ENCODE results near the gene PDF. TPM values are rescaled to one million over a fixed set of nuclear protein-coding genes. Genes with fewer than 3 reads are reported as not detected.

Gene PDF
- total and polyA plus RNA-seq, 2 of the 13 experiments (the other 11 are each of a cell fraction or from before 2014, with no cell fraction given) = 12.4 to 48.8 TPM

DNA sequence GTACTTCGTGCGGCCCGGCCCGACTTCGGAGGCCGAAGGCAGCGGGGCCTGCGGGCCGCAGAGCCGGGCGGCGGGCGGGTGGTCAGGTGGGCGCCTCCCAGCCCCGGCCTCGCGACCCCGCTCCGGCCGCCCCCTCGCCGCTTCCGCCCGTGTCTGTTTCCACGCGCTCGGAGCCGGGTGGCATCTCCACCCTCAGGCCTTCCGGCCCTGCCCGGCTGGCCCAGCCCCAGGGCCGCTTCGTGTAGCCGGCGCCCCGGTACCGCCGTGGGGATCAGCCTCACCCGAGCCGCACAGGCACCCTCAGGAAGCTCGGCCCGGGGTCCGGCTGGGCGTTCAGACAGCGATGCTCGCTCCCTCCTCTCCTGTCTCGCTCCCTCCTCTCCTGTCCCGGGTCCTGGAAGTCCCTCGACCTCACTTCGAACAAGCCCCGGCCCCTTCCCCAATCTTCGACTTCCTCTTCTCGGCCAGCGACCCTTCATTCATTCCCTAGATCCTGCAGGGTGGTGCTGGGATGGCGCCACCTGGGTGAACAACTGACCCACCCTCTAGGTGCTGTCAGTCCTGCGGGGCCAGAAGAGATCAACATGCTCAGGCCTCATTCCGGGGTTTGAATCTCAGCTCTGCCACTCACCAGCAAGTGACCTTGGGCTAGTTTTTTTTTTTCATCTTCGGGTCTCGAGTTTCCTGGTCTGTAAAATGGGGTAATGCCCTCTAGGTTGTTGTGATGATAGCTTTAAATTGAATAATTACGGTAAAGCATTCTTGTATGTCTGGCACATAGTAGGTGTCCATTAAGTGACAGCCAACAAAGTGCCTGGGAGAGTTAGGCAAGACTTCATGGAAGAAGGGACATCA, 18.6 kb downstream of the PDF start (continued):
- TF ChIP-seq, protein P1, sequence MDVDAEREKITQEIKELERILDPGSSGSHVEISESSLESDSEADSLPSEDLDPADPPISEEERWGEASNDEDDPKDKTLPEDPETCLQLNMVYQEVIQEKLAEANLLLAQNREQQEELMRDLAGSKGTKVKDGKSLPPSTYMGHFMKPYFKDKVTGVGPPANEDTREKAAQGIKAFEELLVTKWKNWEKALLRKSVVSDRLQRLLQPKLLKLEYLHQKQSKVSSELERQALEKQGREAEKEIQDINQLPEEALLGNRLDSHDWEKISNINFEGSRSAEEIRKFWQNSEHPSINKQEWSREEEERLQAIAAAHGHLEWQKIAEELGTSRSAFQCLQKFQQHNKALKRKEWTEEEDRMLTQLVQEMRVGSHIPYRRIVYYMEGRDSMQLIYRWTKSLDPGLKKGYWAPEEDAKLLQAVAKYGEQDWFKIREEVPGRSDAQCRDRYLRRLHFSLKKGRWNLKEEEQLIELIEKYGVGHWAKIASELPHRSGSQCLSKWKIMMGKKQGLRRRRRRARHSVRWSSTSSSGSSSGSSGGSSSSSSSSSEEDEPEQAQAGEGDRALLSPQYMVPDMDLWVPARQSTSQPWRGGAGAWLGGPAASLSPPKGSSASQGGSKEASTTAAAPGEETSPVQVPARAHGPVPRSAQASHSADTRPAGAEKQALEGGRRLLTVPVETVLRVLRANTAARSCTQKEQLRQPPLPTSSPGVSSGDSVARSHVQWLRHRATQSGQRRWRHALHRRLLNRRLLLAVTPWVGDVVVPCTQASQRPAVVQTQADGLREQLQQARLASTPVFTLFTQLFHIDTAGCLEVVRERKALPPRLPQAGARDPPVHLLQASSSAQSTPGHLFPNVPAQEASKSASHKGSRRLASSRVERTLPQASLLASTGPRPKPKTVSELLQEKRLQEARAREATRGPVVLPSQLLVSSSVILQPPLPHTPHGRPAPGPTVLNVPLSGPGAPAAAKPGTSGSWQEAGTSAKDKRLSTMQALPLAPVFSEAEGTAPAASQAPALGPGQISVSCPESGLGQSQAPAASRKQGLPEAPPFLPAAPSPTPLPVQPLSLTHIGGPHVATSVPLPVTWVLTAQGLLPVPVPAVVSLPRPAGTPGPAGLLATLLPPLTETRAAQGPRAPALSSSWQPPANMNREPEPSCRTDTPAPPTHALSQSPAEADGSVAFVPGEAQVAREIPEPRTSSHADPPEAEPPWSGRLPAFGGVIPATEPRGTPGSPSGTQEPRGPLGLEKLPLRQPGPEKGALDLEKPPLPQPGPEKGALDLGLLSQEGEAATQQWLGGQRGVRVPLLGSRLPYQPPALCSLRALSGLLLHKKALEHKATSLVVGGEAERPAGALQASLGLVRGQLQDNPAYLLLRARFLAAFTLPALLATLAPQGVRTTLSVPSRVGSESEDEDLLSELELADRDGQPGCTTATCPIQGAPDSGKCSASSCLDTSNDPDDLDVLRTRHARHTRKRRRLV (CRISPR knock-in tag; IDR thresholded peaks at IDR 0.05) = no peak
- TF ChIP-seq, protein P2, sequence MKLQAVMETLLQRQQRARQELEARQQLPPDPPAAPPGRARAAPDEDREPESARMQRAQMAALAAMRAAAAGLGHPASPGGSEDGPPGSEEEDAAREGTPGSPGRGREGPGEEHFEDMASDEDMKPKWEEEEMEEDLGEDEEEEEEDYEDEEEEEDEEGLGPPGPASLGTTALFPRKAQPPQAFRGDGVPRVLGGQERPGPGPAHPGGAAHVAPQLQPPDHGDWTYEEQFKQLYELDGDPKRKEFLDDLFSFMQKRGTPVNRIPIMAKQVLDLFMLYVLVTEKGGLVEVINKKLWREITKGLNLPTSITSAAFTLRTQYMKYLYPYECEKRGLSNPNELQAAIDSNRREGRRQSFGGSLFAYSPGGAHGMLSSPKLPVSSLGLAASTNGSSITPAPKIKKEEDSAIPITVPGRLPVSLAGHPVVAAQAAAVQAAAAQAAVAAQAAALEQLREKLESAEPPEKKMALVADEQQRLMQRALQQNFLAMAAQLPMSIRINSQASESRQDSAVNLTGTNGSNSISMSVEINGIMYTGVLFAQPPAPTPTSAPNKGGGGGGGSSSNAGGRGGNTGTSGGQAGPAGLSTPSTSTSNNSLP (IDR thresholded peaks at IDR 0.05; ENCODE audit: low read depth, low read length) = no peak
- TF ChIP-seq SOX6 (IDR thresholded peaks at IDR 0.05) (no peak), SOX6 (CRISPR knock-in tag; IDR thresholded peaks at IDR 0.05) (peak; percentile 41), ZFP82 (CRISPR knock-in tag; IDR thresholded peaks at IDR 0.05; ENCODE audit: borderline replicate concordance) (no peak), EED (CRISPR knock-in tag; IDR thresholded peaks at IDR 0.05) (no peak; the same call in 1 of the 2 replicates), ZNF546 (CRISPR knock-in tag; conservative IDR thresholded peaks at IDR 0.05) (peak; percentile 49; the same call in 1 of the 2 replicates), ZNF232 (CRISPR knock-in tag; IDR thresholded peaks at IDR 0.05; ENCODE audit: borderline replicate concordance) (peak; percentile 57; the same call in 1 of the 2 replicates), NRL (CRISPR knock-in tag; IDR thresholded peaks at IDR 0.05; ENCODE audit: borderline replicate concordance) (peak; percentile 57; the same call in 1 of the 2 replicates), ZNF83 (CRISPR knock-in tag; IDR thresholded peaks at IDR 0.05; ENCODE audit: borderline replicate concordance) (no peak), ZNF446 (CRISPR knock-in tag; IDR thresholded peaks at IDR 0.05) (peak; percentile 44; the same call in 1 of the 2 replicates)
- TF ChIP-seq, protein P3, sequence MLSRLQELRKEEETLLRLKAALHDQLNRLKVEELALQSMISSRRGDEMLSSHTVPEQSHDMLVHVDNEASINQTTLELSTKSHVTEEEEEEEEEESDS (CRISPR knock-in tag; IDR thresholded peaks at IDR 0.05; ENCODE audit: borderline replicate concordance) = no peak
- TF ChIP-seq, protein P4, sequence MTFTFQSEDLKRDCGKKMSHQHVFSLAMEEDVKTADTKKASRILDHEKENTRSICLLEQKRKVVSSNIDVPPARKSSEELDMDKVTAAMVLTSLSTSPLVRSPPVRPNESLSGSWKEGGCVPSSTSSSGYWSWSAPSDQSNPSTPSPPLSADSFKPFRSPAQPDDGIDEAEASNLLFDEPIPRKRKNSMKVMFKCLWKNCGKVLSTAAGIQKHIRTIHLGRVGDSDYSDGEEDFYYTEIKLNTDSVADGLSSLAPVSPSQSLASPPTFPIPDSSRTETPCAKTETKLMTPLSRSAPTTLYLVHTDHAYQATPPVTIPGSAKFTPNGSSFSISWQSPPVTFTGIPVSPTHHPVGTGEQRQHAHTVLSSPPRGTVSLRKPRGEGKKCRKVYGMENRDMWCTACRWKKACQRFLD (CRISPR knock-in tag; IDR thresholded peaks at IDR 0.05; ENCODE audit: borderline replicate concordance) = peak; percentile 55
- TF ChIP-seq, protein P5, sequence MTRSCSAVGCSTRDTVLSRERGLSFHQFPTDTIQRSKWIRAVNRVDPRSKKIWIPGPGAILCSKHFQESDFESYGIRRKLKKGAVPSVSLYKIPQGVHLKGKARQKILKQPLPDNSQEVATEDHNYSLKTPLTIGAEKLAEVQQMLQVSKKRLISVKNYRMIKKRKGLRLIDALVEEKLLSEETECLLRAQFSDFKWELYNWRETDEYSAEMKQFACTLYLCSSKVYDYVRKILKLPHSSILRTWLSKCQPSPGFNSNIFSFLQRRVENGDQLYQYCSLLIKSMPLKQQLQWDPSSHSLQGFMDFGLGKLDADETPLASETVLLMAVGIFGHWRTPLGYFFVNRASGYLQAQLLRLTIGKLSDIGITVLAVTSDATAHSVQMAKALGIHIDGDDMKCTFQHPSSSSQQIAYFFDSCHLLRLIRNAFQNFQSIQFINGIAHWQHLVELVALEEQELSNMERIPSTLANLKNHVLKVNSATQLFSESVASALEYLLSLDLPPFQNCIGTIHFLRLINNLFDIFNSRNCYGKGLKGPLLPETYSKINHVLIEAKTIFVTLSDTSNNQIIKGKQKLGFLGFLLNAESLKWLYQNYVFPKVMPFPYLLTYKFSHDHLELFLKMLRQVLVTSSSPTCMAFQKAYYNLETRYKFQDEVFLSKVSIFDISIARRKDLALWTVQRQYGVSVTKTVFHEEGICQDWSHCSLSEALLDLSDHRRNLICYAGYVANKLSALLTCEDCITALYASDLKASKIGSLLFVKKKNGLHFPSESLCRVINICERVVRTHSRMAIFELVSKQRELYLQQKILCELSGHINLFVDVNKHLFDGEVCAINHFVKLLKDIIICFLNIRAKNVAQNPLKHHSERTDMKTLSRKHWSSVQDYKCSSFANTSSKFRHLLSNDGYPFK (CRISPR knock-in tag; IDR thresholded peaks at IDR 0.05; ENCODE audit: borderline replicate concordance) = no peak
- TF ChIP-seq, protein P6, sequence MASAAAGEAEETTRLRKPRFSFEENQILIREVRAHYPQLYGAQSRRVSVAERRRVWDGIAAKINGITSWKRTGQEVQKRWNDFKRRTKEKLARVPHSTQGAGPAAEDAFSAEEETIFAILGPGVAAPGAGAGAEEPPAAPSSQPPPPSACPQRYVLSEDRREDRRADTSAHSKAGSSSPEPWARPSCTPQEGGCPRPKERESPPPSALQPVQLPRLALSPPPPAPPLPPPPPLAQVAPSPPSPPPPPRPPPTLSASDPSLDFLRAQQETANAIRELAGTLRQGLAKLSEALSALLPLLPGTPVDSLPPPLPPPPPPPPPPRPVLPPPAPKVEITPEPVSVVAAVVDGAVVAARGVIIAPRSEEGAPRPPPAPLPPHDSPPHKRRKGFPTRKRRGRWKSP (CRISPR knock-in tag; IDR thresholded peaks at IDR 0.05) = no peak; the same call in none of the 2 replicates
